Placental pericyte (primary cell): ENCODE results near the gene GGTLC2. TPM values are rescaled to one million over a fixed set of nuclear protein-coding genes. Genes with fewer than 3 reads are reported as not detected.

Source experiments
- small RNA-seq: library from RNA; depleted of rRNA; stranded (forward); fragments of <200 nt; gene quantifications from one replicate; pipeline ENCODE3, GENCODE V24; 2012; ENCODE audit warnings: low replicate concordance
- total RNA-seq: library from RNA; depleted of rRNA; stranded (reverse); fragments of >200 nt; gene quantifications from 2 replicates; pipeline ENCODE4 v1.2.3, GENCODE V29; 2012

GGTLC2 gene
- total RNA-seq, result not detected in 2 replicates

DNA sequence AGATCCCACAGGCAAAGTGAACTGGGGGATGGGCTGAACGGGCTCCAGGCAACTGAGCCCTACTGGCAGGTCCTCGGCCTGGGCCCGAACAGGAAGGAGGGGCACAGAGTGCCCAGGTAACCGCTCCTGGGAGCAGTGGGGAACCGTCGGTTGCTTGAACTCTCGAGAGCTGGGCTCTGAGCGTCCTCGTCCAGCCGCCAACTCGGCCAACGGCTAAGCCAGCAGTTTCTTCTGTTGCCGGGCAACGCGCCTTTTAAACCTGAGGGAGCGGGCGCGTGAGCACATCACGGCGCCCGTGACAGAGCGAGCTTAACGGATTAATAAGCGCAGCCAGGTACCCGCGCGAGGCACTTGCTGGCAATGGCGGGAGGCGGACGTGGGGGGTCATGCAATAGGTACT is at the start of gene GGTLC2:
Gene GGTLC2 (plus strand): TSS at position 301 of the 400 bp plus-strand sequence. CDS start 1,732 bp downstream, outside the sequence.

Small RNA genes lying within 50 kb of the gene (small RNA-seq; reads per million reads assigned to genes)
- not detected for gene AC244250.2
- not detected for gene IGLV3-29
- not detected for gene IGLVVI-25-1

Other genes starting within 250 kb of the GGTLC2 start
- gene ZNF280B, start 135.9 kb upstream of the GGTLC2 start, total RNA-seq, result 1.6 and 2.0 TPM in 2 replicates
- 0.72 and 1.3 TPM in 2 replicates for gene ZNF280A, start 124.3 kb upstream of the GGTLC2 start, total RNA-seq
- gene PRAME, start 85.3 kb upstream of the GGTLC2 start, total RNA-seq, result 0.14 and 0.44 TPM in 2 replicates
- not detected in 2 replicates for gene IGLL5, start 243.2 kb downstream of the GGTLC2 start, total RNA-seq